HK-2 (cell line): ENCODE data around the gene GAP43.
A peak's percentile ranks its signal among the peaks of the same experiment; 100 is the strongest.

Experiments
- DNase-seq: peaks from one replicate; pipeline ENCODE4 v3.0.0-alpha.2; 2018; ENCODE audit not compliant: unreplicated experiment

The GAP43 gene

DNA sequence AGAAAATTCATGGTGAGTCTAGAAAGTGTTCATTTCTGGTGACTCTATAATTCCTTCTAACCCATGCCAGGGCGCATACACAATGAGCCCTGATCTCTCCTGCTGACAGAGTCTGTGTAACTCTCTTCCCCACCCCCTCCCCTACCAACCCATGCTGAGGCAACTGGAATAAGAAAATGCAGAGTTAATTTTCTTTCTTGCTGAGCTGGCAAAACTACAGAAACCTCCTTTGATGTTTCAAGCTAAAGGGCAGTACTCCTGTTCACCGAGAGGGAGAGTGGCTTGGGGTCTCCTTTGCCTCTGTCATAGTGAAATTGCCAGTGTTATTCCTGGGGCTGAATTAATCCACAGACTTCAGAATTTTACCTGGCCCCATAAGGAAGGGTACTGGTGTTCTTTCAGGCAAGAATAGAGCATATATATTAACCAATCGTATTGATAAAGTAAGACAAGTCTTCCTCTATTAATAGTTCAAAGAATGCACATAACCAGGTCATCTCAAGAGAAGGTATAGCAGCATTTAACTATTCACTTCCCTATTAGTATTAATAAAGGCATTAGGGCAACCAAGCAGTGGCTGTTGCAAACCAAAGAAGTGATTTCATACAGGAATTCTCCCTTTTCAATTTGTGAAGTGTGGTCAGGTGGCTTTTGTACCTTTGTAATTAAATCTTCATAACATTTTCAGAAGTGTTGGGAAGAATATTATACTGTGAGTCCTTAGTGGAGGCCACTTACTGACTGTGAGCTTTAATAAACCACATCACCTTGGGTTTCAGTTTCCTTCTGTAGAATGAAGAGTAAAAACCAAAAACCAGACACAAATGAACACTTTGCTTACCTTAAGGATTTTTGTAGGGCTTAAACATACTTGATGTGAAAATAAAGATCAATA, 4.1 kb downstream of the GAP43 start:
- DNase-seq, result no peak

DNA sequence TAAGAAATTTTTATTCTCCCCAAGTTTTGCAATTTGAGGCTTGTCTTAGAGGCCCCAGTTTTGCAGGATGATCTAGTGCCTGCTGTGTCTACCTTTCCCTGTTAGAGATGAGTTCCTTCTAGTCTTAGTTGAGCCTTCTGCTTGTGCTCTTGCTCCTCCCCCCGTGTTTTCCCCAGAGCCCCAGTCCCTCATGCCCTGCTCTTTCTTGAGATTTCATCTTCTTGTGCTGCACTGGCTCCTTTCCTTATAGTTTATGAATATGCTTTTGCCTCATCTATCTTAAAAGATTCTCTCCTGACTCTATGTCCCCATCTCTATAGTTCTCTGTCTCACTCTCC, 4.7 kb downstream of the GAP43 start:
- DNase-seq, result no peak

DNA sequence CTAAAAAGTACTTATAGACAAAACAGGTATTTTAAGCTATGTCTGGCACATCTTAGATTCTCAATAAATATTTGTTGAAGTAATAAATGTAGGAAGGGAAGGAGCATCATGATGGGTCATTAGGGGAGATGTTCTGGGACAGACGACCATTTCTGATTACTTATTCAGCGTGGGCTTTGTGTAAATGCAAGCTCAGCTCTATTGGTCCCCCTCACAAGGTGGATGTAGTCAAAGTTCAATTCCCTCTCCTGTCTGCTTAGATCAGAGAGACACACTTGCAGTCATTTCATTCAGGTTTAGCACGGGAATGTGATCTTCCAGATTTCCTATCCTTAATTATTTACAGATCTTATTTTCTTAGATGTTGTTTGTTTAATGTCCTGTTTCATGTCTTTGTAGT, 7.5 kb downstream of the GAP43 start:
- no peak for DNase-seq

DNA sequence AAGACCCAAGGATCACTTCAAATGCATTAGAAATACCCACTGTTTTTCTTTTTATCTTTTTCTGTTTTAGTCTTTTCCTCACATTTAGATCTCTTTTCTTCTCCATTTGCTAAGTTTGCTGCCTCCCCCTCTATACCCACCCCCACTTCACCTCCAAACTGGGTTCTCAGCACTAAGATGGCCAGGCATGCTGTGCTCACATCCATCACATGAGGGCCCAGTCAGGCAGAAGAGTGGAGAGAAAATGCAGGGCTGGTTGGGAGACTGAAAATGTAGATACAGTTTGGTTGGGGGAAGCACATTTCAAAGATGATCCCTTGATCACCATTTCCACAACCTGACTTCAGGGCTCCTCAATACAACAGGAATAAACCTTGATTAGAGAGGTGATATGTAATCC, 8.7 kb downstream of the GAP43 start:
- DNase-seq, result no peak

- no peak for DNase-seq
Measured at GRCh38 chr3:115633467-115633866, 10.2 kb downstream of the GAP43 start.

GRCh38 chr3:115634052-115634451, 10.7 kb downstream of the GAP43 start:
- no peak for DNase-seq

- no peak for DNase-seq
Measured at GRCh38 chr3:115635406-115635805, 12.1 kb downstream of the GAP43 start.

DNA sequence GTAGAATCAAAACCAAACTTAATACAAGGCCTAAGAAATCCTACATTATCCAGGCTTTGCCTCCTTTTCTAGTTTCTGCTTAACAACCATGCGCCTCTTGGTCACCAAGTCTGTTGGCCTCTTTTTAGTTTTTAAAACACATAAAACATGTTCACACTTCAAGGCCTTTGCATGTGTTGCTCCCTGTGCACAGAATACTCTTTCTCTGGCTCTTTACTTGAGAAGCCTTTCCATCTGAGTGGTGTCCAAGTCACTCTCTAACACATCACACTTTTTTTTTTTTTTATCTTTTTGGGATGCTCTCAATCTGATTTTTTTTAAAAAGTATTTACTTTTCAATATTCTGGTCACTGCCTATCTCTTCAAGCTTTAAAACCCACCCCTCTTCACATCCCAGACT, 14.9 kb downstream of the GAP43 start:
- no peak for DNase-seq

- DNase-seq, result no peak
Measured at GRCh38 chr3:115638991-115639390, 15.7 kb downstream of the GAP43 start.

DNA sequence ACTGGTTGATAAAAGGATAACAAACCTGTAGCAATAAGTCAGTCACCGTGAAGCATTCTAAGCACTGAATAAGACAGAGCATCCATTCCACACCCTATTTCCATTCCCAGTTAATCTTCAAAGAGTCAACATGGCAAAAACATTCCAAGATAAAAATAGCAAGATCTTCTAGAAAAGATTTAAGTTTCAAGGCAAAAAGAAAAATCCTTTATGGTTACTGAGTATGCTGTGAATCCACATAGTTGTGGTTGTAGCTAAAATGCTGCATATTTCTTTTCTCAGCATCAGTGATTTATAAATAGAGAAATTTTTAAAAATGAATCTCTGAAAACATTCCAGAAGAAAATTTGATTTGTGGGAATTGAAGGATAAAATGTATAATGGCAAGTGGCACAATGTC, 21.1 kb downstream of the GAP43 start:
- no peak for DNase-seq

- no peak for DNase-seq
Measured at GRCh38 chr3:115646027-115646690, 22.8 kb downstream of the GAP43 start.

- no peak for DNase-seq
Measured at GRCh38 chr3:115648559-115648958, 25.2 kb downstream of the GAP43 start.

DNA sequence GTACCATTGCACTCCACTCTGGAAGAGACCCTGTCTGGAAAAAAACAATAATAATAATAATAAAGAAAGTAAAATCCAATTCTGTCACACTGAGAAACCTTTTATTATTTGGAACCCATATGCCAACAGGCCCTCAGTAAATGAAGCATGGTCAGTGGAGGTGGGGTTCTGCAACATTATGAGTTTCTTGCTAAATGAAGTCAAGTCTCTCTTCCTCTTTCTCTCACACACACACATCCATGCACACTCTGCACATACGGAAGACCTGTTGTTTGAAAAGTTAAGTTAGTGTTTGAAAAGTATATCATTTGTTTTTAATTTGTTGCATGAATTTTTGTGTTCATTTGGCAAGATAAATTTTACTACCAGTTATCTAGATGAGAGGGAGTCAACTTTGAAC, 27.8 kb downstream of the GAP43 start:
- DNase-seq, result no peak

DNA sequence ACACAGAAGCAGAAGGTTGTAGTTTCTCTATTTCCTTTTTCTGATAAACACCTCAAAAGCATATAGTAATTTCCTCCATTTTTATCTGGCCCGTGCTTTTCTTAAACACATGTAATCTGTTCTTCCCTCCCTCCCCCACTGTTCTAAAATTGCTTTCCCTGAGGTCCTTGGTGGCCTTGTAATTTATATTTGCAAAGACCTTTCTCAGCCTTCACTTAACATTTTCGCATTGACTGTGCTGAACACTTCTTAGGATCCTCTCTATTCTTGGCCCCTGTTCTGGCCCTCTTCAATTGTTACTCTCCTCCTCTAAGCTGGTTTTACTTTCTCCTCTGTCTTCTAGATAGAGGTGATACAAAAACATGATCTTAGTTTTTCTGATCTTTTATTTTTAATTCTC, 28.3 kb downstream of the GAP43 start:
- DNase-seq, result no peak

DNA sequence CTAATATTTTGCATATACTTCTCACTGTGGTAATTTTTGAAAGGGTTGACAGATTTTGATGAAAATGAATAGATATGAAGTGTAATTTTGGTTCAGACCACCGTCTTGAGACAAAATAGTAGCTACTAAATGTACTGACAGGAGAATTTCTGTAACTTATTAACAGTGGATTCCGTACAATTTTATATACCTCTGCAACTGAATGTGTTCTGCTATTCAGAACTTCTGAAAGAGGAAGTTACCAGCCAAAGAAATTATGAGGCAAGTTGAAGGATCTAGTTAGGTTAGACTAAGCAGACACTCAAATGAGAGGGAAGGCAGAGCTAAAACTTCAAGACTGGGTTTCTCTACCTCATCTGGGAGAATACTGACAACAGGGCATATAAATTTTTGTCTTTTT, 29.4 kb downstream of the GAP43 start:
- DNase-seq, result no peak

GRCh38 chr3:115655761-115656282, 32.5 kb downstream of the GAP43 start:
- no peak for DNase-seq

- DNase-seq, result no peak
Measured at GRCh38 chr3:115657168-115657567, 33.9 kb downstream of the GAP43 start.

DNA sequence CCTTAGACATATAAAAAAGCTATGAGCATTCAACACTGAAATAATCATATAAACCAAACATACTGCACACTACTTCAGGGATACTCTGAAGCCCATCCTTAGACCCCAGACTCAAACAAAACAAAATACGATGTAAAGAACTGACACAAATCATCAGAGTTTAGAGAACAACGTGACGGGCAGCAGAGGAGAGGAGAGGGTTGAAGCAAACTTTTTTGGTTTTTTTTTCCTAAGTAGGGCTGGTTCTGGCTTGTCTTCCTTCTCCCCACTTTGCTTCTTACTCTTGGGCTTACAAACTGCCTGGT, 34.7 kb downstream of the GAP43 start:
- DNase-seq, result no peak

- DNase-seq, result peak; percentile 84
Measured at GRCh38 chr3:115658337-115659181, 35.2 kb downstream of the GAP43 start.

DNA sequence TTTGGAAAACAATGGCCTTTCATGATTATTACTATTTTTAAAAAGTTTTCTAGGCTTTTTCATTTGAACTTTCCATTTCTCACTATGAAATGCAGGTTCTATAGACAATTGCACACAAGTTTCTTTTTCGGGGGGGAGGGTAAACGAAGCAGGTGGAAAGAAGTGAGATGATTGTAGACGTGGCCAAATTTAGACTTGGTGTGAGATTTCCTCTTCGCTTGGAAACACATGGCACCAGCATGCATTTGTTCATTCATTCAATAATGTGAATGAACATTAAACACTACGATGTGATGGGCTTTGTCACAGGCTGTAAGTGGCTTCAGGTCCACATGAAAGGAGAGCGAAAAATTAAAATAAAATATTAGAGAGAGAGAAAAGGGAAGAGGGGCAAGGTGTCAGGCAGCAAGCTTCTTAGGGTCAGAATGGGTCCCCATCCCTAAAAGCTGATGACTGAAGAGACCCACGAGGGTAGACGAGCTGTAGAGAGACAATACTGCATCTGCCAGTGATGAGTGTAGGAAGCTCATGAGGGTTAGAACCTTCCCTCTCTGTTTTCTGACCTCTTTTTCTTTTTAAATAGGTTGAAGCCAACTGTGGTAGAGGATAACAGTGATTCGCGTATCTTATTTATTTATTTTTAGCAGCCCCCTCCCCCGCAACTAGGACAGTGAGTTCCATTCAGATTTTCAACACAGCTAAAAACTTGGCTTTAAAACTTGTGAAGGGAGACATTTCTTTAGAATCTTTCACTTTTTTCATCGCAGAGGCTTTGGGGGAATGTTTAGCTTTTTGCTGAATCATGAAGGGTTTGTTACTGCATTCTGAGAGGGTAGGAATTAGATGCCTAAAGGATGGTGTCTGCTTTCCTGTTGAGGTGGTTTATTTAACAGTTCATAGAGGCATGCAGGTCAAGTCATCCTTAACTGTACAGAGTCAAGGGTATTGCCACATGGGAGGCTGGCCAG, 36.2 kb downstream of the GAP43 start:
- DNase-seq, result no peak

DNA sequence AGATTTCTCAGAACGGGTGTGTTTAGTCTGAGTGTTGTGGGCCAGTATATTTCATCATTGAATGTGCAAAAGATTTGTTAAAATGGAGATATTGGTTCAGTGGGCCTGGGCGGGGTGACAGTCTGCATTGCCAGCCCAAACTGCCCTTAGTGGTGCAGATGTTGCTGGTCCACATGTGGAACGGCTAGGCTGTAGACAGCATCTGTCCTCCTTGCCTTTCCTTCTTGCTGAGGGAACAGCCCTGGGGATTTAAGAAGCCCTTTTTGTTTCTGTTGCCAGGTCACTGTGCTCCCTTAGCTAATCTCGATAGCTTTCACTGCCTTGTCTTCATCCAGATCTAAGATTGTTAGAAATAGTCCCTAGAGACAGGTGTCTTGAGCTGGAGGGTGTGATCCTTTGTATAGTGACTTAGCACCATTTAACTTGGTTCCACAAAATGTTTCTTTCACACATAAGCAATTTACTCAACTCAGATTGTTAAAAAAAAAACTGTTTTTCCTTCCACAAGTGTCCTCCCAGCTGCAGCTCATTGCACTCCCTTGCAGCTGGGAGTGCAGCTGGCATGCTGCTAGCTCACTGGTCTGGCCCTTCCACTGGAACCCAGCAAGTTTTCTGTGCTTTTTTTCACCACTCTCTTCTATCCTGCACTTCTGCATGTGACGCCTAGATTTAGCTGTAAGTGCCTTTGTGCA, 37.5 kb downstream of the GAP43 start:
- no peak for DNase-seq
